ENCODE data around the gene COMTD1.

Gene COMTD1

DNA sequence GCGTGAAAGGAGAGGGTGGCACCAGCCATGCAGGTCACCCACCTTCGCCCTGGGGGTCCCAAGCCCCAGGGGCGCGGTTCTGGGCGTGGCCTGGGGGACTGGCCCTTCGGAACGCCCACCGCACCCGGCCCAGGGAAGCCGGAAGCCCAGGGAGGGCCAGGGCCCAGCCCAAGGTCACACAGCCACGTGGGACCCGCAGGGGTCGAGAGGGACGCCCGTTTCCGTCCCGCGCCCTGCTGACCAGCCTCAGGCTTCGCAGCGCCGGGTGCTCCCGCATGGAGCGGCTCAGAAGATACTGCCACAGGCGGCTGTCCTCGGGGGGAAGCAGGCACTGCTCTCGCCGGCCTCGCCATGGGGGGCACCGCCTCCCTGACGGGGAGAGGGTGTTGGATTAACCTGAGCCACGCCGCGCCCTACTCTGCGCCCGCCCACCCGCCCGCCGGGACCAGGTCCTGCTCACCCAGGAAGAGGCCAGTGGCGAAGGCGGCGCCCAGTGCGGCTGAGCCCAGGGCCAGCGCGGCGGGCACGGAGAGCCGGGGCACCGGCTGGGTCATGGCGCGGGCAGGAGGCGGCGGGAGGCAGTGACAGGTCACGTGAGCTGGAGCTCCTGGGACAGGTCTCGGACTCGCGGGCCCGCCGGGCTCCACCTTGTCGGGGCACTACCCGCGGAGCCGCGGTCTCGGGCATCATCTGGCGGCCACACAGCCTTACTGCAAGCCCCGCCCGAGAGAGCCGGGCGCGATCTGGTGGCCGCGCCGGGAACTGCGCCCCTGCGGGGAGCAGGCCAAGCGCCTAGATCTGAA lies at the start of gene COMTD1:
COMTD1 (minus strand) TSS at position 583 of the 803 bp plus-strand sequence; CDS start at position 554, 29 bp downstream.
- DNase-seq (ENCODE audit: low read depth, low spot score), result peak; percentile 43

DNA sequence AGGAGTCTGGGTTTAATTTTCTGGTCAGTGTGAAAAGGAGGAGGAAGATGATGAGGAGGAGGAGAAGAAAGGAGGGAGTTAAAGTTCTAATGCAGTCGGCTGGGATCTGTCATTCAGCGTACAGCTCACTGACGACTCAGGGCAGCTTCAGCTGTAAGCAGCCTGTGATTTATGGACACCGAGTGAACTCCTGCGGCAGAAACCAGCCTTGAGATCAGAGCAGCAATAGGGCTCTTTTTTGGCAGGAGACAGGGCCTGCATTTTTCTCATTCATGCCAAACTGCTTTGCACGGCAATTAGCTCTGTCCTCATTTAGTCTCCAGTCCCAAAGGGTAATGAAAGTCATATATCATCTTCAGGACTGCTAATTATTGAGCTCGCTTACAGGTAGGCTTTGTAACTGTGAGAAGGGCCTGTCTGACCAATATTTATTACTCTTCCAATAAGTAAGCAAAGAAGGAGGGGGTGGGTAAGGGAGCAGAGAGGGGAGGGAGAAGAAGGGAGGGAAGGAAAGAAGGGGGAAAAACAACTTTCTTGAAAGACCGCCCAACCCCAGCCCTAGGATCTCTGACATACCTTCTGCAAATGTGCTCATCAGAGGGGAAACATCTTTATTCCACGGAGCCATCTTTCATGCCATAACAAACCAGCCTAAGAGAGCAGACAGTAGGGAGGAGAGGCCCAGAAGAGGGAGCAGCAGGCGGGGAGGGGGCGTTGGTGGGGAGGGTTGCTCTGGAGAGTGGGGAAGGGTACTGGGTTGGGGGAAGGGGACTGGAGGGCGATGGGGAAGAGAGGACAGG lies 48.1 kb upstream of the COMTD1 start:
- DNase-seq (ENCODE audit: low read depth, low spot score), result no peak

DNA sequence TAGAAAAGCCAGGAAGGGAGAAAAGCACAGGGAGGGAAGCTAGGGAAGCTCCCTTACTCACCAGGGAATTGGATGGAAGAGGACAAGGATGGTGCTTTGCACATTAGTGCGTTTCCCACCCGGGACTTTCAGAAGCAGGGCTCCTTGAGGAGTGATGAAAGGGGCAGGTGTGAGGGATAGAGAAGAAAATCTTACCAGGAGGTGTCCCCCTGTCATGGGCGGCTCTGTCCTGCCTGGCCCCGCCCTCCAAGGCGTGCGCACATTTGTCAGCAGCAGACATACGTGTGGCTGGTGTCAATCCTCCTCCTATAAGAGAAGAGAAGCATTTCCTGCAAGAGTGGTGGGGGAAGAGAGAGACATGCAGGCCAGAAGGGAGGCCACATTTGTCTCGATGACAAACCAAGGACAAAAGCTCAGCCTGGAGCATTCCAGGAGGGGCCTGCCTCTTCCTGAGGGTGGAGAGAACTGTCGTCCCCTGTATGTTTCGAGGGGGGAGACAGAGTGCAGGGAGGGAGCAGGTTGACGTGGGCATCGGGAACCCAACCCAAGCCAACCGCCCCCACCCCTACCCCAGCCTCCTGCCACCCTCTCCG lies 47.4 kb upstream of the COMTD1 start:
- DNase-seq (ENCODE audit: low read depth, low spot score), result no peak

DNA sequence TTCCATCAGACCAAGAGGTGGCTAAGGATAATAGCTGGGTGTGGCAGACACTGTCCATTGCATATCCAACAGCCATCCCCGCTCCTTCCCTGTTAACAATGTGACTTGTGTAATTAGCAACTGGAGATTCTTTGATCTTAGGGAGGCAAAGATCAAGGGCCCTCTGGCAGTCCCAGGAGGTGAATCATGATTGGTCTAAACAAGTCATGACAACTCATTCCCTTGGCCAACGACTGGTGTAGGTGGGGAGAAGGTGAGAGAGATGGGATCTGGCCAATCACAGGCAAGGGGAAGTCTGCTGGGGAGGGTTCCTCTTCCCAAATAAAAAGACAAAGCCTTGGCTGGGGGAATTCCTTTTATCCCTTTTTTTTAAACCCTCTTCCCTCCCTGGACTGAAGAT lies 46.2 kb upstream of the COMTD1 start:
- DNase-seq (ENCODE audit: low read depth, low spot score), result no peak

DNA sequence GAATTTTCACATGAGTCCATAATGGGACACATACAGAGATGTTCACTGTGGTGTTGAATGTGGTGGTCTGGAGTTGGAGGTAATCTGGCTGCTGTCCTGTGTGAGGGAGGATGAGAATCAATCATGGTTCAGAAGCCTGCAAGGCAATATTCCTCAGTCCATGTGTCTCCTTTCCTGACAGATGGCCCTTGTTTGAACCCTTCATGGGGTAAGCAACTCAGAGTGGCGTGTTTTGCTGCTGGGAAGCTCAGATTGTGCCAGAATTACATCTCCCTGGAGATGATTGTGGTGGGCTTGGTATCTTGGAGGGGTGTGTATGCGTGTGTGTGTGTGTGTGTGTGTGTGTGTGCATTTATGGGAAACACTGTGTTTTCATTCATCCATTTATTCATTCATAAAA lies 44.5 kb upstream of the COMTD1 start:
- DNase-seq (ENCODE audit: low read depth, low spot score), result no peak

DNA sequence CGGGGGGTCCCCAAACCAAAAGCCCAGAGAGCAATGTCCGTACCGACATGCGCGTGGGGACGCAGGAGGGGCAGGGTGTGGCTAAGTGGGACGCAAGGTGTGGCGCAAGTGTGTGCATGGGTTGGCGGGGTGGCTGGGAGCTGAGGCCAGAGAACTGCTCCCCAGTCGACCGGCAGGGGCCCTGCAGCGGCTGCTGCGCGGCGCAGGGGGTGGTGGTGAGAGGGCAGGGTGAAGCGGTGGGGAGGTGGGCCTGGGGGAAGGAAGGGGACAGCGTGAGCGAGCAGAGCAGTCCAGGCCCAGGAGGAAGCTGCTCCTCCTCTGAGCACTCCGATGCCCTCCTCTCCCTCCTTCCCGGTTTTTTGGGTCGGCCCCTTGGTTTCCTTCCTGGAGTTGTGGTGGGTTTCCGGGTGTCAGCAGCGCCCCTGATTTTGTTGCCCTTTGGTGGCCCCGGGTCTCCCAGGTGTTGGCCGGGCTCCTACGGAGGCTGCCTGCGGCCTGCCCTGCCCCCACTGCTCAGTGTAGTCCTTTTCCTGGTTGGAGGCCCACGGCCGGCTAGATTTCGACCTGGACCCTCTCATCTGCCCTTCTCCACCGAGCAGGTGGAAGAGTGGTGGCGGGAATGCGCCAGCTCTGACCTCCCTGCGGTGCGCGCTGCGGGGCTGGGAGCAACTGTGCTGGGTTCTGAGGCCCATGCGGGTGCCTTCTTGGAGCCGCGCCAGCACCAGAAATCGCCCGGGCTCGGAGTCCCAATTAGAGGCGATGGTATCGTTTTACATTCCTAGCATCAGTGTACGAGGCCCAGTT lies 40.5 kb upstream of the COMTD1 start:
- no peak for DNase-seq (ENCODE audit: low read depth, low spot score)

DNA sequence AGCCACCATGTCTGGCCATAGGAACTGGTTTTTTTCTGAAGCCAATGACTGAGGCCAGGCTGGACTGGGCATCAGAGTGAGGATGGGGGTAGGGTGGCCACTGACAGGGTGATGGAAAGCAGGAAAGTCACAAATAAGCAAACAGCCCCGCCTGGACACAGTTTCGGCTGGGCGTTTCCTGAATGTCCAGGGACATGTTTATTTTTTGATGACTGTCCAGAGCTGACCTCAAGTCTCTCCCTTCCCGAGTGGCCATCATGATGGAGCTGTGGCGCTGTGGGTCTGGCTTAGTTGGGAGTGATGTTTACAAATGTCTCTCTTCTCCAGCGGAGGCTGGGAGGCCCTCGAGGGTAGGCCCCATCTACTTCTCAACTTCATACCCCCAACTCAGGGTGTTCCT lies 37.1 kb upstream of the COMTD1 start:
- no peak for DNase-seq (ENCODE audit: low read depth, low spot score)

DNA sequence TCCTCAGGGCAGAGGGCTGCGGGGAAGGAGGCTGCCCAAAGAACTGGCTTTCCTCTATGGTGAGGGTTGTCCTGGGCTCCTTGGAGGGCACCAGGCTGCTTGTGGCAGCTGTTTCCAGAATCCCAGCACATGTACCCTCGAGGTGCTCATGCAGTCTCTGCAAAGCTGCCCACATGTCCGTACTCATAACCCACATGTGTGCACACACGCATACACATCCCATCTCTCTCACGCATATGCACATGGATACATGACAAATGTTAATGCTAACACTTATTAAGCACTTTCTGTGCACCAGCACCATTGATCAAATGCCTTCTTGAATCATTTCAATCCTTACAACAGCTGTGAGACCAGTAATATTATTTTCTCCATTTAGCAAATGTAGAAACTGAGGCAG lies 36.3 kb upstream of the COMTD1 start:
- no peak for DNase-seq (ENCODE audit: low read depth, low spot score)

DNA sequence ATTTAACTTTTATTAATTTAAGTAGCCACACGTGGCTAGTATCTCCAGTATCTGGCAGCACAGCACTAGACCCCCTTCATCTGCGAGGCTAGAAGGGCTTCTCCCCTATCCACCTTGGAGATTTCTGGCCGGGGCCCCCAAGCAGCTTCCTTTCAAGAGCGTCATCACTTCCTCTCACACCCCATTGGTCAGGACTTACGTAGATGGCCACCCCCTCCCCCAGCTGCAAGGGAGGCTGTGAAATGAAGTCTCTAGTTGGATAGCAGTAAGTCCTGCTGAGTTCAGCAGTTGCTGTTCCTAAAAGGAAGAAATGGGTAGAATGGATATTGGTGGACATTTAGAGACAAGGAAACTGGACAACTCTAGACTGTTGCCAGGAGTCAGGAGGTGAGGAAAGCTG lies 33.8 kb upstream of the COMTD1 start:
- no peak for DNase-seq (ENCODE audit: low read depth, low spot score)

DNA sequence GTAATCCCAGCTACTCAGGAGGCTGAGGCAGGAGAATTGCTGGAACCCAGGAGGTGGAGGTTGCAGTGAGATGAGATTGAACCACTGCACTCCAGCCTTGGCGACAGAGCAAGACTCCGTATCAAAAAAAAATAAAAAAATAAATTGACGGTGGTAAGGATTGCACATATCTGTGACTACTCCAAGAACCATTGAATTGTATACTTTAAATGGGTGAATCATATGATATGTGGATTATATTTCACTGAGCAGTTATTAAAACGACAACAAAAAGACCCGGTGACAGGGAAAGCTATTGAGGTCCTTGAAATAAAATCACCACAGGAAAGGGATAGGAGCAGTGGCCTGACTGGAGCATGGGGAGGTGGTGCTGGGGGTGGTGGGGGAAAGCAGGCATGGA lies 31.2 kb upstream of the COMTD1 start:
- DNase-seq (ENCODE audit: low read depth, low spot score), result no peak

DNA sequence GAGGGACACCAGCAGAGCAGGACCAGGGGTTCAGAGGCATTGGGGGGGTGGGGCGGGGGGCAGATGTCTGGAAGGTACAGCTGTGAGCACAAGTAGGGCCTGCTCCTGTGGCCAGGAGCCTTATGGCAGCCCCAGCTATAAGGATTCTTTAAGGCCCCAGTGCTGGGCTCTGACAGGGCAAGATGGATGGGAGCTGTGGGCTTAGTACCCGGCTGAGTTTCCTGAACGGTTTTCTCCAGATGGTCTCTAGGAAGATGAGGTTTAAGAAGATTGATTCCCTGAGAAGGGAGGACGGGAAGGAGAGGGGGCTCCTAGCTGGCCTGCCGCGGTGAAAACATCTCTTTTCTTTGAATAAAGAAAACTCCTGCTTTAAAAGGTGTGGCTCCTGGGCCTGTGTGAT lies 30.1 kb upstream of the COMTD1 start:
- no peak for DNase-seq (ENCODE audit: low read depth, low spot score)

DNA sequence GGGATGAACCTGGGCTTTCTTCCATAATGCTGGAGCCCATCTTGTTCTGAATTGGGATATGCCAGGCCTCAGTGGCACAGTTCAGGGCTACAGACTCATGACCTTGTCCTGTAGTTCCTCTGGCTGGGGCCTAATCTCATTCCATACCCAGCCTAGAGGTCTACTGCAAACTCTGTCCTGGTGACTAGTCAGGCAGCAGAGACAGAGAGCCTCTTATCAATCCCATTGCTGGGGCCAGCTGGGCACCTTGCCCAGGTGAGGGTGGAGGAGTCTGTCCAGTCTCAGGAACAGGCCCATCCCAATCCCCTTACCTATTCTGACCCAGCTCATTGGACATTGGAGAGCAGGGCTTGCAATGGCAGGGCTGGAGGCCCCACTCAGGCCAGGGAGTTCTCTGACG lies 28.0 kb upstream of the COMTD1 start:
- DNase-seq (ENCODE audit: low read depth, low spot score), result no peak

DNA sequence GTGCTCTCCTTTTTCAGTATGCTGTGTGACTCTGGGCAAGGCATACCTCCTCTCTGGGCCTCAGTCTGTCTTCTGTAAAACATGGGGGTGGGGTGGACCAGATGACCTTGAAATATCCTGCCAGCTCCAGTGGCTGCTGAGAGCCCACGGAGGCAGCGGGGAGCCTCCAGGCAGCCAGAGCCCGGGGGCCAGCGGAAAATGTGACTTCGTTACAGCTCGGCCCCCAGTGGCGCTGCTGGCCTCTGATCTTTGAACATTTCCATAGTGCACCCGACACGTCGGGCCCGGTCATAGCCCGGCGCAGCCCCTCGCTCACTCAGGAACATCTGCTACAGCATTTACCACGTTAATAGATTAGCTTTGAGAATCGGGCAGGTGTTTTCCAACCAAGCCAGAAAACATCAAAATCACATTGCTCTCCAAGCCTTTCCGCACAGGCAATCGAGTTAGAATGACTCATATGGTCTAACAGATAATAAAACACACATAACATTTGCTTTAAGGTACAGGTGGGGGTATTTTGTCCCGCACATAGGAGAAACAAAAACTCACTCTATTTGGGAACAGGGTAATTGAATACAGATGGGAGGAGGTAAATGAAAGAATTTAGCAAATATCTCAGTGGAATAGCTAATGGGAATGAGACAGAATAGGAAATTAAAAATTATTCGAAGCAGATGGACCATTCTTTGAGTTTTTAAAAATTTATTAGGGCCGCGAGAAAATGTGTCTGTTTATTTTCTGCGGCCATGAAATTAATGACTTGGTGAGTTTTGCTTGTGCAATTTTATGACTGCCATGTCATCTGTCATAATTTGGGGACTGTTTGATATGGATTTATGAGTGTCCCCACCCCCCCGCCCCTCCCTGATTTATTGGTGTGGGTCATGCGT lies 26.3 kb upstream of the COMTD1 start:
- DNase-seq (ENCODE audit: low read depth, low spot score), result no peak

DNA sequence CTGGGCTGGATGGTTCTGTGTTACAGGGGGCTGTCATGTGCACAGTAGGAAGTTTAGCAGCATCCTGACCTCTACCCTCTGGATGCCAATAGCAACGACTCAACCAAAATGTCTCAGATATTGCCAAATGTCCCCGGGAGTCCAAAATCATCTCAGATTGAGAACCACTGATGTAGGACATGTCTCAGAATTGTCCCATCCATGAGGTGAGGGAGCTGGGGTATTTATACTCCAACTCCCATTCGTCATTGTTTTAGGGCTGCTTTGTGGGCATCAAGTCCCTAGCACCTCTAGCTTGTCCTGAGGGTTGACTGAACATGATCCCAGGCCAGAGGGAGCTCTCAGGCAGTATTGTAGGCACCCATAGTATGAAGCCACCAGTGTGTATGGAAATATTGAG lies 25.2 kb upstream of the COMTD1 start:
- DNase-seq (ENCODE audit: low read depth, low spot score), result no peak

DNA sequence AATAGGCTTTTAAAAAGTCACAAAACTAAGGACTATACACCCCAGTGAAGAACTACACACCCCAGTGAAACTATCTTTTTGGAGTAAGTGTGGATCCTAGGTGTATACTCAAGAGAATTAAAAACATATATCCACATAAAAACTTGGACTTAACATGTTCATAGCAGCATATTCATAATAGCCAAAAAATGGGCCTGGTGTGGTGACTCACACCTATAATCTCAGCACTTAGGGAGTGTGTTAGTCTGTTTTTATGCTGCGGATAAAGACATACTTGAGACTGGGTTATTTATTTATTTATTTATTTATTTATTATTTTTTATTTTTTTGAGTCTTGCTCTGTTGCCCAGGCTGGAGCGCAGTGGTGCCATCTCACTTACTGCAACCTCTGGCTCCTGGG lies 19.0 kb upstream of the COMTD1 start:
- no peak for DNase-seq (ENCODE audit: low read depth, low spot score)

DNA sequence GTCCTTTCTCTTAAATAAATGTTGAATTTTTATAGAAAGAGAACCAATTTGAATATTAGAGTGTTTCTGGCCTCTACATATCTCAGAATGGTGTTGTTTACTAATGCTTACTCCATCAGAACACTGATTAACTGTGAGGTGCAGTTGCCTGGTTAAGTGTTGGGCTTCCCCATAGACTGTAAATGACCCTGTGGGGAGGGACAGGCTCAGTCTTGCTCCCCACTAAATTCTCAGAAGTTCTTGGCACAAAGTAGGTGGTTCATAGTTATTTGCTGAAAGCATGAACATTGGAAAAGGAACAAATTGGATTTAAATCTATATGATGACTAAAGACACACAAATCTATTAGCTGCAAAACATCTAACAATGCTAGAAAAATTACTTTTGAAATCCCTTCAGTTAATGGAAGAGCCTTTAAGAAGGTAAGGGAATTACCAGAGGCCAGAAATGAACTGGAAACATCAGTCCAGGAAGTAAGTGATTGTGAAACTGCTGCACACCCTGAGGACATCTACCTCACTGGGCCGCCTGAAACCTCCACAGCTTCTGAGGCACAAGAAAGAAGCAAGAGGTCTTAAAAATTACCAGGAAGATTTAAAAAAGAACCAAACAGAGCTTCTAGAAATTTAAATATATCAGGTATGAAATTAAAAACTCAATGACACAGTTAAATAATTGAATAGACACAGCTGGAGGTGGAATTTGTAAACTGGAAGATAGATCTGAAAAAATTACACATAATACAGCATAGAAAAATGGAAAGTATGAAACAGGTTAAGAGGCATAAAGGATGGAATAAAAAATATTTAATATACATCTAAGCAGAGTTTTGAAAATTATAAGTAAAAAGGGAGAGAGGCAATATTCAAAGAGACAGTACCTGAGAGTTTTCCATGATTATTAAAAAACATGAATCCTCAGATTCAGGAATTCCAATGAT lies 17.8 kb upstream of the COMTD1 start:
- no peak for DNase-seq (ENCODE audit: low read depth, low spot score)

DNA sequence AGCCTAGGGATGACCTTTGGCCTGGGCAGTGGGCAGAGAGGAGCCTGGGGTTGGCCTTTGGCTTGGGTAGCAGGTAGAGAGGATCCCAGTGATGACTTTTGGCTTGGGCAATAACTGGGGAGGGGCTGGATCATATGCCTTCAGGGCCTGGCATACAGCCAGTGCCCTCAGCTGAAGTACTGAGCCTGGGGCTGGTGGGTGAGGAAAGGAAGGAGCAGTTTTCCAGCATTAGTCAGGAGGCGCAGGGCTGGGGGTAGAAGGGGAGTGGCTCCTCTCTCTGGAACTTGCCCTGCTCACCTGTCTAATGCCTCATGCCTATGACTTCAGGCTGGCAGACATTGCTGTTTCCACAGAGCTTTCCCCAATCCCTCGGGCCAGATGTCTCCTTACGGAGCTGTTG lies 15.2 kb upstream of the COMTD1 start:
- no peak for DNase-seq (ENCODE audit: low read depth, low spot score)

DNA sequence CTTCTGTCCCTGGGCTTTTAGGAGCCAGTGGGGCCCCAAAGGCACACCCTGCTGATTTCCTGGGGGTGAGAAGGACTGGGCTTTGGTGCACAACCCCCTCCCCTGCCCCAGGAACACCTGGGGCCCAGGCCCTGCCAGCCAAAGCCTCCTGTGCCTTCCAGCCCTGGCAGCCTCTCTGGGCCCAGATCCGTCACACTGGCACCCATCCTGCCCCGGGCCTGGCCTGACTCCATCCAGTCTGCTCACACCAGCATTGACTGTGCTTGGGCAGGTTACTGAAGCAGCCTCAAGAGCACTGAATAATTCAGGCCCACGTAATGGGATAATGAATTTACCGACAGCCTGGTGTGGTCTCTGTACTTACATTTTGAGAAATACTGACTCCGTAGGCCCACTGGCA lies 12.0 kb upstream of the COMTD1 start:
- no peak for DNase-seq (ENCODE audit: low read depth, low spot score)

DNA sequence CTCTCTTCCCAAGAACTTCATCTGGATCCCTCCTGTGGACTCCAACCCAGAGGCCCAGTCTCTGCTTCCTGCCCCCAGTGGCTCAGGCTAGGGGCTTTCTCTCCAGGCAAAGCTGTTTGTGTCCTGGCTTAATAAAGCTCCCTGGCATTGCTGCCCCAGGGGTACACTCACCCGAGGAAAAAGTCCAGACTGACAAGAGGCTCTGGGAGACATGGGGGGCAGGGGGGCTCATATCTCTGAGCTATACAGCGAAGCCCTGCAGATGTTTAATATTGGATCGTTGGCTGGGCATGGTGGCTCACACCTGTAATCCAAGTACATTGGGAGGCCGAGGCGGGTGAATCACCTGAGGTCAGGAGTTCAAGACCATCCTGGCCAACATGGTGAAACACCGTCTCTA lies 10.7 kb upstream of the COMTD1 start:
- DNase-seq (ENCODE audit: low read depth, low spot score), result no peak

Measured in brain pericyte (primary cell).